Measurements from ENCODE around the gene MBP. TPM values are rescaled to one million over a fixed set of nuclear protein-coding genes. Genes with fewer than 3 reads are reported as not detected.
A peak's percentile ranks its signal among the peaks of the same experiment; 100 is the strongest.

The MBP gene
- total RNA-seq, 1 experiment from 2014 or later, result not detected

- H3K36me3 ChIP-seq (ENCODE audit: insufficient read depth, low read length, poor library complexity, severe bottlenecking), result no peaks in the 10 kb centered on the region
- peaks cover 4% of the 10 kb centered on the region for H3K4me1 ChIP-seq (ENCODE audit: insufficient read depth, low read length, poor library complexity, severe bottlenecking)
- no peak for TF ChIP-seq EZH2 (IDR thresholded peaks at IDR 0.05; ENCODE audit: borderline replicate concordance, low read depth, low read length, poor library complexity, severe bottlenecking)
- TF ChIP-seq, protein P1, sequence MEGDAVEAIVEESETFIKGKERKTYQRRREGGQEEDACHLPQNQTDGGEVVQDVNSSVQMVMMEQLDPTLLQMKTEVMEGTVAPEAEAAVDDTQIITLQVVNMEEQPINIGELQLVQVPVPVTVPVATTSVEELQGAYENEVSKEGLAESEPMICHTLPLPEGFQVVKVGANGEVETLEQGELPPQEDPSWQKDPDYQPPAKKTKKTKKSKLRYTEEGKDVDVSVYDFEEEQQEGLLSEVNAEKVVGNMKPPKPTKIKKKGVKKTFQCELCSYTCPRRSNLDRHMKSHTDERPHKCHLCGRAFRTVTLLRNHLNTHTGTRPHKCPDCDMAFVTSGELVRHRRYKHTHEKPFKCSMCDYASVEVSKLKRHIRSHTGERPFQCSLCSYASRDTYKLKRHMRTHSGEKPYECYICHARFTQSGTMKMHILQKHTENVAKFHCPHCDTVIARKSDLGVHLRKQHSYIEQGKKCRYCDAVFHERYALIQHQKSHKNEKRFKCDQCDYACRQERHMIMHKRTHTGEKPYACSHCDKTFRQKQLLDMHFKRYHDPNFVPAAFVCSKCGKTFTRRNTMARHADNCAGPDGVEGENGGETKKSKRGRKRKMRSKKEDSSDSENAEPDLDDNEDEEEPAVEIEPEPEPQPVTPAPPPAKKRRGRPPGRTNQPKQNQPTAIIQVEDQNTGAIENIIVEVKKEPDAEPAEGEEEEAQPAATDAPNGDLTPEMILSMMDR (conservative IDR thresholded peaks at IDR 0.05; ENCODE audit: low read depth, low read length), result no peak
- POLR2A ChIA-PET (ENCODE audit: low non-redundant PET), result no interaction called here
- H3K27me3 ChIP-seq (replicated peaks; ENCODE audit: insufficient read depth, low read depth, low read length, poor library complexity), result peaks cover 62% of the 10 kb centered on the region
- H3K9me3 ChIP-seq (ENCODE audit: low read depth, low read length, poor library complexity, severe bottlenecking), result no peaks in the 10 kb centered on the region
- CTCF ChIA-PET, result no interaction called here
- no TSS peak for BruUV-seq (replicated peaks)
- peak overlapping the region; percentile 36 for H3K4me3 ChIP-seq (ENCODE audit: low read depth, low read length, poor library complexity, severe bottlenecking)
- intact Hi-C loops (cut with micrococcal nuclease; ENCODE audit: unreplicated experiment), result no loop called here
- no peak overlapping the region for H3K27ac ChIP-seq (ENCODE audit: low read depth, low read length, poor library complexity, severe bottlenecking)
- DNase-seq (ENCODE audit: low spot score), result no peak
Measured at GRCh38 chr18:77131100-77131651, 1.4 kb downstream of the MBP start.

DNA sequence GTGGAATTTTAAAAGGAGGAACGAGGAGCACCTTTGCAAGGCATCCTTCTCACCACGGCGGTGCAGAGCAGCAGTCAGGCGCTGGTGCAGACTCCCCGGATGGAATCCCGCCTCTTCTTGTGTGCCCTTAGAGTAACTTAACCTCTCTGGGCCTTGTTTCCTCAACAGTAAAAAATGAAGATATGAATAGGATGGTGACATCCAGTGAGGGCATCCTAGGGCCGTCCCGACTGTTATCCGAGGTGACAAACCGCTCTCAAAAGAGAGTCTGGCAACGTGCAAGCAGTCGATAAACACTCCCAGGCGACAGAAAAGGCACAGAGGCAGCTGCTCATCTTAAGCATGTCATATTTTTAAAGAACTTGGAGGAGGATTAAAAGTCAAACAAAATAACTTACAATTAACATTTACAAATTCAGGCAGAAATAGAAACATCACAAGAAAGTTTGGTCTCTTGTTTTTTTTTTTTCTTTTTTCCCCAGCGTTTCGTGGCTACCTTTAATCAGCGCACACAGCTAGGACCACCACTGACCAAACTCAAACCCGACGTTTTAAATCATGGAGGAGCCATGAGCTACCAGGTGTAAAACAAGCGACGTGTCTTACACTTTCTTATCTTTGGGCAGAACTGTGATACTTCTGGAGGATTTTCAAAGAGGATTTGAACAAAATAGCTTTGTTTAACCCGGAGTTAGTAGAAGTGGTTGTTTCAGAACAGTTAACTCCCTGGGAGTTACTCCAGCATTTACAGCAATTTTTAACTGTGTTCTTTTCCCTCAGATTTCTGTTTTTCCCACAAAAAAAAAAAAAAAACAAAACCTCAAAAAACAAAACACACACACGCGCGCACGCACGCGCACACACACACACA, 2.1 kb downstream of the MBP start:
- Histone ChIP-seq H3K27ac (ENCODE audit: low read depth, low read length, poor library complexity, severe bottlenecking) (no peak overlapping the region), H3K36me3 (ENCODE audit: insufficient read depth, low read length, poor library complexity, severe bottlenecking) (no peaks in the 10 kb centered on the region), H3K4me1 (ENCODE audit: insufficient read depth, low read length, poor library complexity, severe bottlenecking) (peaks cover 4% of the 10 kb centered on the region), H3K9me3 (ENCODE audit: low read depth, low read length, poor library complexity, severe bottlenecking) (no peaks in the 10 kb centered on the region), H3K27me3 (replicated peaks; ENCODE audit: insufficient read depth, low read depth, low read length, poor library complexity) (peaks cover 62% of the 10 kb centered on the region), H3K4me3 (ENCODE audit: low read depth, low read length, poor library complexity, severe bottlenecking) (no peak overlapping the region)
- POLR2A ChIA-PET (ENCODE audit: low non-redundant PET), result no interaction called here
- TF ChIP-seq EZH2 (IDR thresholded peaks at IDR 0.05; ENCODE audit: borderline replicate concordance, low read depth, low read length, poor library complexity, severe bottlenecking), result no peak
- TF ChIP-seq, protein P1 (conservative IDR thresholded peaks at IDR 0.05; ENCODE audit: low read depth, low read length), result no peak
- CTCF ChIA-PET, result no interaction called here
- no peak for DNase-seq (ENCODE audit: low spot score)
- intact Hi-C loops (cut with micrococcal nuclease; ENCODE audit: unreplicated experiment), result no loop called here
- BruUV-seq (replicated peaks), result no TSS peak

GRCh38 chr18:77129150-77129551, 3.4 kb downstream of the MBP start:
- intact Hi-C loops (cut with micrococcal nuclease; ENCODE audit: unreplicated experiment), result no loop called here
- POLR2A ChIA-PET (ENCODE audit: low non-redundant PET), result interaction anchor here (0.5 kb wide), 1 partner anchor 33 kb away, joined by 3 read pairs; no protein-coding TSS in a partner anchor
- Histone ChIP-seq H3K4me1 (ENCODE audit: insufficient read depth, low read length, poor library complexity, severe bottlenecking) (peaks cover 9% of the 10 kb centered on the region), H3K9me3 (ENCODE audit: low read depth, low read length, poor library complexity, severe bottlenecking) (no peaks in the 10 kb centered on the region), H3K27ac (ENCODE audit: low read depth, low read length, poor library complexity, severe bottlenecking) (no peak overlapping the region), H3K36me3 (ENCODE audit: insufficient read depth, low read length, poor library complexity, severe bottlenecking) (no peaks in the 10 kb centered on the region), H3K27me3 (replicated peaks; ENCODE audit: insufficient read depth, low read depth, low read length, poor library complexity) (peaks cover 56% of the 10 kb centered on the region), H3K4me3 (ENCODE audit: low read depth, low read length, poor library complexity, severe bottlenecking) (no peak overlapping the region)
- BruUV-seq (replicated peaks), result no TSS peak
- TF ChIP-seq, protein P1 (conservative IDR thresholded peaks at IDR 0.05; ENCODE audit: low read depth, low read length), result no peak
- no peak for TF ChIP-seq EZH2 (IDR thresholded peaks at IDR 0.05; ENCODE audit: borderline replicate concordance, low read depth, low read length, poor library complexity, severe bottlenecking)
- DNase-seq (ENCODE audit: low spot score), result no peak
- CTCF ChIA-PET, result no interaction called here
